SH-SY5Y (cell line): Measurements from ENCODE around the gene LMF1.

Experiments used
- GATA2 ChIP-seq: IDR thresholded peaks from 2 replicates; pipeline ENCODE4 v1.6.1; 2011; ENCODE audit warnings: mild to moderate bottlenecking, low read depth, low read length
- GATA3 ChIP-seq: IDR thresholded peaks from 2 replicates; pipeline ENCODE4 v1.6.1; 2011; ENCODE audit warnings: low read depth, mild to moderate bottlenecking, low read length, moderate library complexity

GRCh38 chr16:847151-847550 lies 123.6 kb downstream of the LMF1 start:
- no peak for TF ChIP-seq GATA2
- TF ChIP-seq GATA3, result no peak
